HG03432 (cell line): ENCODE measurements around the gene ALDH1A2.

Source experiments
- ATAC-seq: cut with Tn5 transposase; IDR thresholded peaks from one replicate; pipeline ENCODE4 v1.9.1; 2021; ENCODE audit warnings: mild to moderate bottlenecking, moderate library complexity; ENCODE audit not compliant: unreplicated experiment

ALDH1A2 gene

GRCh38 chr15:57910672-57911071 lies 154.8 kb downstream of the ALDH1A2 start:
- ATAC-seq, result no peak

DNA sequence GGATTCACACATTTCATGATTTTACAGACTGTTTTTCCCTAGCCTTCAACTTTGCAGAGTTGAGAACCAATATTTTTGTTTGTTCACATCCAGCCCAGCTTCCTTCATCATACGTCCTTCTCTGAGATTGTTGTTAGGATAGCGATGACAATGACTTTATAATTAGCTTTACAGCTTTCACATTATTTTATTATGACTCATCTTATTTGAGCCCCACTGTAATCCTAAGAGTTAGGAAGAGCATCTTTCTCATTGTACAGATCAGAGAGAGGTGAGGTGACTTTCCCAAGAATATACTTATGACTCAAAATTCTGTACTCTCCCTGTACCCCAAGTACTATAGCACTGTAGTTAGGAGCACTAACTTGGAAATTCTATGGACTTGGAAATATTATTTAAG lies 156.1 kb downstream of the ALDH1A2 start:
- ATAC-seq, result no peak

- no peak for ATAC-seq
Observed at GRCh38 chr15:57903626-57904025, 161.9 kb downstream of the ALDH1A2 start.
